Esophagus squamous epithelium (tissue), 4 donors: Measurements from ENCODE around the gene LRRTM3.

Experiments
- CTCF ChIP-seq, 6 experiments: fragments of 450-650 bp in 4 of 6; fragments of 200-600 bp in 2 of 6; sonication (generic) in 2 of 6; IDR thresholded peaks; one replicate each; pipeline ENCODE4 v1.5.1; 2016 to 2019; ENCODE audit warnings: antibody characterized with exemption in 6 of 6, mild to moderate bottlenecking in 4 of 6, moderate library complexity in 4 of 6
- POLR2A ChIP-seq, 4 donors: fragments of 450-650 bp; IDR thresholded peaks; one replicate each; pipeline ENCODE4 v1.6.1; 2017; ENCODE audit warnings: antibody characterized with exemption in 4 of 4, mild to moderate bottlenecking in 4 of 4, moderate library complexity in 3 of 4

DNA sequence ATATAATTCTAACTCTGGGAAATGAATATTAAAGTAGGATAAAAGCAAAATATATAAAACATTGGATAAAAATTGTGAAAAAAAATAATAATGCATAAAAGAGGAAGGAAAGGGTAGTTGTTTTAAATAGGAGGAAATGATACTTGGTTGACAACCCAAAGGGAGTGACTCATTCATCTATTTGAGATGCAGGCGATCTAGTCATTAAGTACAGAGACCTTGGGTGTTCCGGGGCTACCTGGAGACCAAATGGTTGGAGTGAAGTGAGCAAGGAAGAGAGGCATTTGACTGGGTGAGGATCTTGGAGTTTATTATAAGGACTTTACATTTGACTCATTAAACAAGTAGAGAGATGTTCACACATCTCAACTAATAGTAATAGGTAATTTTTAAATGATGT lies 111.0 kb downstream of the LRRTM3 start:
- TF ChIP-seq POLR2A (IDR thresholded peaks at IDR 0.05) = no peak
- no peak for TF ChIP-seq CTCF (IDR thresholded peaks at IDR 0.05)
